ENCODE results near the gene KLRG1.

Gene KLRG1

GRCh38 chr12:9040484-9041186 lies 51.3 kb downstream of the KLRG1 start:
- DNase-seq (ENCODE audit: low read depth in 3 of 3, low spot score in 1 of 3): no peak

GRCh38 chr12:9041321-9041720 lies 52.0 kb downstream of the KLRG1 start:
- DNase-seq (ENCODE audit: low read depth in 3 of 3, low spot score in 1 of 3): no peak

GRCh38 chr12:9043766-9044165 lies 54.4 kb downstream of the KLRG1 start:
- no peak for DNase-seq (ENCODE audit: low read depth in 3 of 3, low spot score in 1 of 3)

- DNase-seq (ENCODE audit: low read depth in 3 of 3, low spot score in 1 of 3): no peak
These were observed 57.8 kb downstream of the KLRG1 start for GRCh38 chr12:9047105-9047504.

GRCh38 chr12:9048930-9049329 lies 59.6 kb downstream of the KLRG1 start:
- DNase-seq (ENCODE audit: low read depth in 3 of 3, low spot score in 1 of 3): no peak

GRCh38 chr12:9049520-9050133 lies 60.3 kb downstream of the KLRG1 start:
- DNase-seq (ENCODE audit: low read depth in 3 of 3, low spot score in 1 of 3): no peak

GRCh38 chr12:9050521-9051157 lies 61.3 kb downstream of the KLRG1 start:
- DNase-seq (ENCODE audit: low read depth in 3 of 3, low spot score in 1 of 3): no peak

GRCh38 chr12:9051158-9051550 lies 61.8 kb downstream of the KLRG1 start:
- no peak for DNase-seq (ENCODE audit: low read depth in 3 of 3, low spot score in 1 of 3)

GRCh38 chr12:9052610-9053009 lies 63.3 kb downstream of the KLRG1 start:
- DNase-seq (ENCODE audit: low read depth in 3 of 3, low spot score in 1 of 3): no peak

Measured in stimulated activated CD4-positive, alpha-beta T cell treated with anti-CD3 and anti-CD28 coated beads, TNF-alpha, amount 100 ng/mL, for 1 hour (primary cell).